Gastroesophageal sphincter (tissue), 4 donors: Measurements from ENCODE around the gene SLC15A3. TPM values are rescaled to one million over a fixed set of nuclear protein-coding genes. Genes with fewer than 3 reads are reported as not detected.

Experiments used
- ATAC-seq: fragments of 150-250 bp; one replicate; pipeline ENCODE4 v1.9.1; 2016; ENCODE audit warnings: mild to moderate bottlenecking, moderate library complexity
- H3K27ac ChIP-seq, 4 donors: fragments of 200-600 bp; sonication (generic) in 3 of 4; 1 replicate in 3 of 4; 2 replicates in 1 of 4; pipeline ENCODE4 v1.5.1; 2016 to 2019
- H3K27me3 ChIP-seq: fragments of 200-600 bp; sonication (generic); one replicate; pipeline ENCODE4 v1.5.1; 2019
- H3K36me3 ChIP-seq, 2 donors: fragments of 200-600 bp; sonication (generic); one replicate each; pipeline ENCODE4 v1.5.1; 2019; ENCODE audit warnings: control low read depth in 1 of 2
- H3K4me1 ChIP-seq, 3 donors: fragments of 200-600 bp; sonication (generic); 1 replicate in 2 of 3; 2 replicates in 1 of 3; pipeline ENCODE4 v1.5.1; 2016 to 2019; ENCODE audit warnings: control low read depth in 2 of 3
- H3K4me3 ChIP-seq, 2 donors: fragments of 200-600 bp; sonication (generic); one replicate each; pipeline ENCODE4 v1.5.1; 2019; ENCODE audit warnings: mild to moderate bottlenecking in 1 of 2, moderate library complexity in 1 of 2
- H3K9me3 ChIP-seq, 3 donors: fragments of 200-600 bp; sonication (generic); one replicate each; pipeline ENCODE4 v1.5.1; 2017 to 2019; ENCODE audit warnings: control low read depth in 2 of 3
- CTCF ChIP-seq, 4 experiments: fragments of 200-600 bp in 2 of 4; fragments of 450-650 bp in 2 of 4; sonication (generic) in 1 of 4; IDR thresholded peaks; one replicate each; pipeline ENCODE4 v1.5.1; 2017 to 2019; ENCODE audit warnings: antibody characterized with exemption in 4 of 4, mild to moderate bottlenecking in 2 of 4, moderate library complexity in 2 of 4
- EP300 ChIP-seq: sonication (generic); formaldehyde crosslinking; IDR thresholded peaks from one replicate; pipeline ENCODE4 v1.6.1; 2017; ENCODE audit warnings: antibody characterized with exemption, mild to moderate bottlenecking
- POLR2A ChIP-seq, 2 donors: fragments of 450-650 bp; IDR thresholded peaks; one replicate each; pipeline ENCODE4 v1.6.1; 2017; ENCODE audit warnings: antibody characterized with exemption in 2 of 2, mild to moderate bottlenecking in 2 of 2, moderate library complexity in 1 of 2
- POLR2AphosphoS5 ChIP-seq: sonication (generic); formaldehyde crosslinking; IDR thresholded peaks from one replicate; pipeline ENCODE4 v1.6.1; 2017; ENCODE audit warnings: antibody characterized with exemption
- whole genome bisulfite sequencing, 2 donors: methylation state at CpG; one replicate each; pipeline ENCODE4 v1.1.5; 2018; ENCODE audit warnings: low coverage in 1 of 2; 5-methylcytosine and 5-hydroxymethylcytosine counted together
- total RNA-seq, 4 donors: library from RNA; depleted of rRNA; stranded (reverse); fragments of >200 nt; gene quantifications; one replicate each; pipeline ENCODE4 v1.1.0, GENCODE V29; 2016

The SLC15A3 gene
- total RNA-seq, 4 donors from 2014 or later = 16.7 to 48.4 (median 19.5) TPM

- H3K4me1 ChIP-seq = peaks cover under 1 to 25% (median 7%) of the 10 kb centered on the region in 3 donors
- H3K36me3 ChIP-seq = peaks cover 8 to 88% of the 10 kb centered on the region in 2 donors
- 55 to 81% methylated on average over 4 of the region's 4 CpGs for WGBS, 2 donors
- H3K4me3 ChIP-seq = no peak overlapping the region
- TF ChIP-seq EP300 (no peak), POLR2AphosphoS5 (no peak), CTCF (IDR thresholded peaks at IDR 0.05) (no peak), POLR2A (IDR thresholded peaks at IDR 0.05) (no peak)
- no peaks in the 10 kb centered on the region for H3K27me3 ChIP-seq
- ATAC-seq = no peak
- no peaks in the 10 kb centered on the region for H3K9me3 ChIP-seq
- H3K27ac ChIP-seq = no peak overlapping the region
Observed at GRCh38 chr11:60899977-60900376, 52.0 kb downstream of the SLC15A3 start.

GRCh38 chr11:60899046-60899936, 52.7 kb downstream of the SLC15A3 start:
- H3K27ac ChIP-seq = no peak overlapping the region

GRCh38 chr11:60897496-60897895, 54.5 kb downstream of the SLC15A3 start:
- TF ChIP-seq POLR2A (IDR thresholded peaks at IDR 0.05) (no peak), CTCF (IDR thresholded peaks at IDR 0.05) (no peak), POLR2AphosphoS5 (no peak)
- Histone ChIP-seq H3K4me1 (peaks cover 0 to 5% (median 0%) of the 10 kb centered on the region in 3 donors), H3K9me3 (no peaks in the 10 kb centered on the region), H3K27ac (no peak overlapping the region), H3K4me3 (no peak overlapping the region), H3K27me3 (no peaks in the 10 kb centered on the region), H3K36me3 (peaks cover 8 to 100% of the 10 kb centered on the region in 2 donors)
- ATAC-seq = no peak
- WGBS, 2 donors = 83 to 90% methylated on average over 2 to 4 of the region's 4 CpGs

More at GRCh38 chr11:60899046-60899936, 52.7 kb downstream of the SLC15A3 start:
- Histone ChIP-seq H3K27me3 (no peaks in the 10 kb centered on the region), H3K4me3 (no peak overlapping the region), H3K36me3 (peaks cover 8 to 95% of the 10 kb centered on the region in 2 donors), H3K4me1 (peaks cover 0 to 18% (median under 1%) of the 10 kb centered on the region in 3 donors), H3K9me3 (no peaks in the 10 kb centered on the region)
- ATAC-seq = peak; percentile 68
- TF ChIP-seq POLR2AphosphoS5 (no peak), POLR2A (IDR thresholded peaks at IDR 0.05) (no peak), EP300 (no peak), CTCF (IDR thresholded peaks at IDR 0.05) (peak; percentile 89 to 97 (median 92))
- 34 to 54% methylated on average over 7 to 12 of the region's 12 CpGs for WGBS, 2 donors

GRCh38 chr11:60895687-60896086, 56.3 kb downstream of the SLC15A3 start:
- Histone ChIP-seq H3K9me3 (no peaks in the 10 kb centered on the region), H3K27ac (no peak overlapping the region), H3K4me1 (peaks cover 0 to 5% (median 0%) of the 10 kb centered on the region in 3 donors), H3K36me3 (peaks cover 8 to 99% of the 10 kb centered on the region in 2 donors), H3K4me3 (no peak overlapping the region), H3K27me3 (no peaks in the 10 kb centered on the region)
- TF ChIP-seq POLR2AphosphoS5 (no peak), EP300 (no peak), POLR2A (IDR thresholded peaks at IDR 0.05) (no peak), CTCF (IDR thresholded peaks at IDR 0.05) (no peak)
- 65% methylated on average over 5 of the region's 5 CpGs; no CpG with 5 or more reads in 1 of the 2 donors for WGBS, 2 donors
- no peak for ATAC-seq
